Measurements from ENCODE around the gene CASP14. TPM values are rescaled to one million over a fixed set of nuclear protein-coding genes. Genes with fewer than 3 reads are reported as not detected.

The CASP14 gene
- total and polyA plus RNA-seq, 2 of the 8 experiments (the other 6 are each of a cell fraction or from before 2014, with no cell fraction given), result not detected

DNA sequence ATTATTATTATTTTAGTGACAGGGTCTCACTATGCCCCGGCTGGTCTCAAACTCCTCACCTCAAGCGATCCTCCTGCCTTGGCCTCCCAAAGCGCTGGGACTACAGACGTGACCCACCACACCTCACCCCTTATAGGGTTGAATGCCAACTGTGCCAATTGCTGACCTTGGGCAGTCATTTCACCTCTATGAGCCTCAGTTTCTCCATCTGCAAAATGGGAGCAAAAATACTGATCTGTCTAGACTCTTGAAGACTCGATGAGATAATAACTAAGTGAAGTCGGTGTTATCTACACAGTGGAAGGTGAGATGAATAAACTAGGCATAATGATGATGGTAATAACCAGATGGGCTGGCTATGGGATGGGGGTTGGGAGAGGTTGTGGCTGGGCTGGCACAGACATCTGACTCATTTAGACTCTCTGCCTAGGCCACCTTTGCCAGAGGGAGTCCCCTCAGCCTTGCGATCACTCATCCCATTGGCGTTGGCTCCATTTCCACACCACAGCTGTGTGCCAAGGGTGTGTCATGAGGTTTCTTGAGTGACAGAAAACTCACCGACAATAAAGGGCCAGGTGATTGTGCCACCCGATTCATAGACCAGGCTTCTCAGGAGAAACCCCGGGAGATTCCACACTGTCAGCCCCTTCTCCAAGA, at the start of gene CASP14 (continued):
- TF ChIP-seq RNF2 (IDR thresholded peaks at IDR 0.05; ENCODE audit: borderline replicate concordance, low read depth, low read length, missing control alignments, poor library complexity, severe bottlenecking), result no peak
- TF ChIP-seq TAF1 (IDR thresholded peaks at IDR 0.05; ENCODE audit: low read depth, low read length), result no peak
- no peak for TF ChIP-seq SIX5 (IDR thresholded peaks at IDR 0.05; ENCODE audit: low read depth, low read length)
